COR-L47 (cell line): ENCODE results near the gene CAPN15.
"Not testable (repeated sequence)": the region's sequence is repeated elsewhere in the genome, so short reads cannot be mapped to it uniquely, and the experiment has no call there.

Experiments
- DNase-seq: peaks from one replicate; lab custom pipeline; 2025; lab: John Stamatoyannopoulos, UW

CAPN15 gene

DNA sequence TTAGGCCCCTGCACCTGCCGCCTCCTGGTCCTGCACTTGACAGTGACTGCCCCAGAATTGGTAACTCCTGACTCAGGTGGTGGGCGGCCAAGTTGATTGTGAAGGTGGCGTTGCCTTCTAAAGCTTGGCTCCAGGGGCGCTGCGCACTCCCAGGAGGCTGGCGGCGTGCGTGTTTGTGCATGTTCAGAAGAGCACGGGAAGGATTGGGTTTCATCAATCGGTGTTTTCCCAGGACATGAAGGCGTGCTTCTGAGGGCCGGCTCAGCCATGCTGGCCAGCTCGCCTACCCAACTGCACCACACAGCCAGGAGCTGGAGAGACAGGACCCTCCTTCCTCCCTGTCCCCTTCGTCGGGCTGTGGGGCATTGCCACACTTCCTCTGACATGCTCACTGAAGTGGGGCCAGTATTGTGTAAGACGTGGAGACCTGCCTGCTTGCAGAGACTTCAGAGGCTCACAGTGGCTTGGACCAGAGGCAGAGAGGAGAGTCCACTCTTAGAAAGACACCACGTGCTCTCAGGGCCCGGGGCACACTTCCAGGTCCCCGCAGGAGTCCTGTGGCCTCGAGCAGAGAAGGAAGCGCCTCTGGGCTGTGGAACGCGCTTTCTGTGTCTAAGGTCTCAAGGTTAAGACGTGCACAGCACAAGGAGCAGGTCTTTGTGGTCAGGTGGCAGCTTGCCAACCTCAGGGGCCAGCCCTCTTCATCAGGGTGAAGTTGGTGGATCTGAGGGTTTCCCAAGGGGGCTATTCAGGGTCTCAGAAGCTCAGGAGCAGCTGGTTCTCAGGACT is 65.2 kb downstream of the CAPN15 start:
- DNase-seq: peak; percentile 81

GRCh38 chr16:593406-593805 is 65.9 kb downstream of the CAPN15 start:
- peak; percentile 61 for DNase-seq

DNA sequence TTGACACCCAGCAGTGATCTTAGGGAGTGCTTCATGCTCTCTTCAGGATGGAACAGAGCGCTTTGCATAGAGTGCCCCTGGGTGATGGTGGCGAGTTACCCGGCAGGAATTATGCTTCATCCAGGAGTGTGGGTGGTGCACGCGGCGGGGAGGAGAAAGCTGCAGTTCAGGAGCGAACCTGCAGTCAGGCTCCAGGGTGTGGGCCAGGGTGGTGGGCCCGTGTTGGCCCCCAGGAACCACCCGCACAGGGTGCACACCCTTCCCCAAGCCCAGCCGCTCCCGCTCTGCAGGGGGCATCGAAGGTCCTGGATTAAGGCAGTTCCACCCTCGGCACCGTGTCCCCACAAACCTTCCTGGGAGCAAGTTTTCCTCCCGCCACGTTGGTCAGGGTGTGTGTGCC is 66.3 kb downstream of the CAPN15 start:
- DNase-seq: no peak

GRCh38 chr16:595094-595528 is 67.6 kb downstream of the CAPN15 start:
- DNase-seq: no peak

DNA sequence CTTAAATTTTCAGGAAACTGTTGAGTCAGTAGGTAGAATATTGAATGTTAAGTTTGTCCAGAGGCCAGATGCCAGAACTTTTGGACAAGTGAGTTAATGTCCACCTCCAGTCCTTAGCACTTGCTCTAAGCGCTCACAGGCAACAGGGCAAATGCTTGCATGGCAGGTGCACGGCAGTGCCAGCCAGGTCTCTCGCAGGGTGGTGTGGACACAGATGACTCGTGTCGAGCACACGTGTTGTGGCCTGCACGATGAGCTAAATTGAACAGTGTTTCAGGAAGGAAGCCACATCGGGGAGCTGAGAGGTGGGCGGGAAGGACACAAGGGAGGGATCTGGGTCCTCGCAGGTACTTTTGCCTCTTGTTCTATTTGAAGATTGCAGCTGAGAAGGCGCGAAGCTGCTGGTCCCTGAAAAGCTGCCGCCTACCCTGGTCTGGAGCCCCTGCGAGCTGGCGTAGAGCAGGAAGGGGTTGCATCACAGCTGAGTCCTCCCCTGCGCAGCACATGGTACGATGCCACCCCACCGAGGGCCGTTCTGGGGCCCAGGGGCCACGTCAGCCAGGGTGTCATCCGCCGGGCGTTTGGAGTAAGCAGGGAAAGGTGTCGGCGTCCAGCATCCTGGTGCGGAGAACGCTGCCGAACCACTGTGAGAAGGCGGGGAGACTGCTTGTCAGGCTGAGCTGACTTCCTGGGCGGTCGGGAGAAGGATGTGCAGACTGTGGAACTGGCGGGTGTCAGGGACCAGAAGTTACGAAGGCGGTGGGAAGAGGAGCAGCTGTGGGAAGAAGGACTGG is 68.6 kb downstream of the CAPN15 start:
- DNase-seq: no peak

DNA sequence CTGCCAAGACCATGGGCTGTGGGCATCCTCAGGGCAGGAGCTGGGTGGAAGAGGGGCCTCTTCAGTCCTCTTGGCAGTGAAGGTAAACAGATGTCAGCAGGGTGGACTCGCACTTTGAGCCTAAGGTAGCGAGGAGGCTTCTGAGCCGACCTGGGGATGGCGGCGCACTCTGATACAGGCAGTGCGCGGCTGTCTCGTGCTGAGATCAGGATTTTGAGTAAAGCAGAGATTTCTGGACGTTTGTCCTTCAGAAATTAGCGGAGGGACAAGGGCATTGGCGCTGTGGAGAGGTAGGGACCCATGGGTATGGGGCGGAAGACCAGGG is 69.2 kb downstream of the CAPN15 start:
- no peak for DNase-seq

DNA sequence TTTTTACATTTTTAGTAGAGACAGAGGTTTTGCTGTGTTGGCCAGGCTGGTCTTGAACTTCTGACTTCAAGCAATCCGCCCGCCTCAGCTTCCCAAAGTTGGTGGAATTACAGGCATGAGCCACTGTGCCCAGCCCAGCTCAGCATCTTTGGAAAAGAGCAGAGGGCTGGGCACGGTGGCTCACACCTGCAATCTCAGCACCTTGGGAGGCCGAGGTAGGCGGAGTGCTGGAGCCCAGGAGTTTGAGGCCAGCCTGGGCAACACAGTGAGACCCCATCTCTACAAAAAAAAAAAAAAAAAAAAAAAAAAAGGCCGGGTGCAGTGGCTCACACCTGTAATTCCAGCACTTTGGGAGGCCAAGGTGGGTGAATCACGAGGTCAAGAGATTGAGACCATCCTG is 70.1 kb downstream of the CAPN15 start:
- DNase-seq: not testable (repeated sequence)

DNA sequence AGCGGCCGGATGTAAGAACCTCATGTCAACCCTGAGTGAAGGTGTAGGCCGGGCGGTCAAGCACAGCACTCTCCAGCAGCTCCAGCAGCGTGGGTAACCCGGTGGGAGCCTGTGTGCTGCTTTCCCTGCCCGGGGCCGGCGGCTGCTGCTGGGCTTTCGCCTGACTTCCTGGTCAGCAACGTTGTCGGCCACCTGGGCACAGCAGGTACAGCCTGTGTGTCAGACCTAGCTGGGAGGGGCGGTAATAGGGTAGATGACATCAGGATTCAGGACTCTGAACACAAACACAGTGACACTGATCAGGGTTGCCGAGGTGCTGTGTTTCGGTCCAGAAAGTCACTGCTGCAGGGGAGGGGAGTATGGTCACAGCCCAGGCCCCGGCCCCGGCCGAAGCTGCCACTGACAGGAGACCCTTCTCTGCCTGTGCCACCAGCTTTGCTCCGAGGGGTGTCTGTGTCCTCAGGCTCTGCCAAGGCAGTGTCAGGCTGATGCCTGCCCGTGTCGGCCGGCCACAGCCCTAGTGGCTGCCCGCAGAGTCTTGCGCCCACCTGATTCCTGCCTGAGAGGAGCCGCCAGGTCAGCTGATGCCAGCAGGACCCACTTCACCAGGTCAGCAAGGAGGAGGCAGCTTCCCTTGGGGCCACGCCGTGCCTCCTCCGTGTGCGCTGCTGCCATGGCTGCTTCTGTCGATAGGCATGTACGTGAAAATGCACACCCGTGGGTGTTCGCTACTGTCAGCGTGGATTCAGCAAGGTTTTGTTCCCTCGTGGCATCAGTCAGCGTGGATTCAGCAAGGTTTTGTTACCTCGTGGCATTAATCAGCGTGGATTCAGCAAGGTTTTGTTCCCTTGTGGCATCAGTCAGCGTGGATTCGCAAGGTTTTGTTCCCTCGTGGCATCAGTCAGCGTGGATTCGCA is 71.6 kb downstream of the CAPN15 start:
- DNase-seq: no peak

GRCh38 chr16:600781-601180 is 73.3 kb downstream of the CAPN15 start:
- peak; percentile 24 for DNase-seq

DNA sequence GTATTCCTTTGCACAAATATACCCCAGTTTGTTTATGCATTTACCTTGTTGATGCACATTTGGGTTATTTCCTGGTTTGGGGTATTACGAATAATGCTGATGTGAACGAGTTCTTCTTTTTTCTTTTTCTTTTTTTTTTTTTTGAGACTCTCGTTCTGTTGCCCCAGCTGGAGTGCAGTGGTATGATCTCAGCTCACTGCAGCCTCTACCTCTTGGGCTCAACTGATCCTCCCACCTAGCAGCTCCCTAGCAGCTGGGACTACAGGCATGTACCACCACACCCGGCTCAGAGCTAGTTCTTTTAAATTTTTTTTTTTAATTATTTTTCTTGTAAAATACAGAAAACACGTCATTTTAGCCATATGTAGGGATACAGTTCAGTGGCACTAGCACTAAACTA is 76.4 kb downstream of the CAPN15 start:
- DNase-seq: no peak
